Stimulated activated CD4-positive, alpha-beta T cell treated with anti-CD3 and anti-CD28 coated beads, Interleukin-1b, Interleukin-23, amount 100 ng/mL, for 48 hours (primary cell): Measurements from ENCODE around the gene ARL15.

Experiments
- DNase-seq: peaks from one replicate; pipeline ENCODE4 v3.0.0-alpha.2; 2020

The ARL15 gene

GRCh38 chr5:54243483-54244080 is 66.8 kb downstream of the ARL15 start:
- no peak for DNase-seq

DNA sequence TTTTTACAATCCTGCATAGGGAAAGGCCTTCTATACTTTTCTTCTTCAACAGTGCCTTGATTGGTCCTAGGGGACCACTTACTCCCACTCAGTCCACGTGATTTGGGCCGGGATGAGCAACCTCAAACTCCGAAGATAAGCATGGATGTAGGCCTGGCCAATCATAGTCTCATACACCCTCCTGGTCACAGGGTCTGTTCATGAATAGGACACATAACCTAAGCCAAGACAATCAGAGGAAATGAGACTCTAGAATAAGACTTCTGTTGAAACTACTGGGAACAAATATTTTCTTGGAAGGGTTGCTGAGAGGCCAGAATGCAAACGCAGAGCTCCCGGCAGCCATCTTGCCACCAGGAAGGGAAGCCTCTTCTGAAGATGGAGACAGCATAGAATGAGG is 68.1 kb downstream of the ARL15 start:
- DNase-seq, result no peak

GRCh38 chr5:54234304-54234933 is 76.0 kb downstream of the ARL15 start:
- DNase-seq, result no peak

GRCh38 chr5:54230936-54231685 is 79.3 kb downstream of the ARL15 start:
- no peak for DNase-seq

DNA sequence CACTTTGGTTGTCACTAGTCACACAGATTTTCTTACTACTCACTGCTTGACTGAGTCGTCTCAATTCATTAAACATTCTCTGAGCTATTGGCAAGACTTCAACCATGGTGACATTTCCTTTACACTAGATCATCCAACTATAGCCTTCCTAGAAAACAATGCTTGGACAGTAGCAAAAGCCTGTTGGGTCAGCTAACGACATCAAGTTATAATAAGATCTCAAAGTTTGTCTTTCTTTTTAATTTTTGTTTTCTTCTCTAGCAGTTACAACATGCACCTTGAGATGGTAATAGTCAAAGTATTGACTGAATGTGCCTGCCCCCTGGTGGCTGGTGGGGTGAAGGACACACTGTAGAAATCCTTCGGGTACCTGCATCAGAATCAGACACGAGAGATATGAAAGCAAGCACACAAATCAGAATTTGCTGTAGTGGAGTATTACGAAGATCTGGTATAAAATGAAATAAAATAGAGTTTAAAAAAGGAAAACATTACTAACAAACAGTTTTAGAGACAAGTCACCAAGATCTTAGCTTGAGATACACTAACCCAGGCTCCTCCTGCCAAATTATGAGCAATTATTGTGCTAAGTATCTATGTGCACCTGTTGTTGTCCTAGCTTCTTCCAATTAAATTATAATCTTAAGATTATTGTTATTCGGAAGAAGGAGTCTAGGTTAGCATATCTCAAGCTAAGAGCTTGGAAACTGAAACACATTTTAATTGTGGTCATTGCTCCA is 81.2 kb downstream of the ARL15 start:
- peak; percentile 66 for DNase-seq

DNA sequence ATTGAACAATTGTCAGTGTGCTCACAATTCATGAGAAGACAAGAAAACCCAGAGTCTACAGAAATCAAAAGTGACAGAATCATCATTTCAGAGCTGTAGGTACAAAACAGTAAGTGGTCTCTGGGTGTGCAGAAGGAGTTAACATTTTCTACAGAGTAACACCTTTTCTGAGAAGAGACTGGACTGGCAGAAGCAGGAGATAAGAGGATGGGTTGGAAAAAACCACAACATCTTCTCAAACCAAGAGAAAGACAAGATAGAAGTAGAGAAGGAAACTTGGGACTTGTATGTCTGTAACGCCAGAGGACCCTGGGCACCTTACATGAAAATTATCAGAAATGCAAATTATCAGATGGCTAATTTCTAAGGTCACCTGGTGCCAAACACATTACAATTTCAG is 82.6 kb downstream of the ARL15 start:
- no peak for DNase-seq

- DNase-seq, result no peak
Measured at GRCh38 chr5:54227109-54227508, 83.3 kb downstream of the ARL15 start.

DNA sequence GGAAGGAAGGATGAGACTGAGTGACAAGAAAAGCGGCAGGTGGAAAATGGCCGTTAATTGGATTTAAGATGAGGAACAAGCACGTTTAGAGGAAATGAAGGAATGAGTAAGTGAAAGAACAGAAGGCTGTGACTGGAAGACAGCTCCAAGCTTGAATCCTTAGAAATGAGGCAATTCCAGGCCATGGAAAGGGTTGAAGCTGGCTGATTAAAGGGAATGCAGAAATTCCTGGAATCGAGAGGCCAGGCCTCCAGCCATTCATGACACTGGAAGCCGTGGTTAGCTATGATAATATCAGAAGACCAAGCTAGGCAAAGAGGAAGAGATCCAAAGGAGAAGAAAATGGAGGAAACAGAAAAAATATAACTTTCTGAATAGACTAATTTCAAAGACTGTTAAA is 84.2 kb downstream of the ARL15 start:
- no peak for DNase-seq

DNA sequence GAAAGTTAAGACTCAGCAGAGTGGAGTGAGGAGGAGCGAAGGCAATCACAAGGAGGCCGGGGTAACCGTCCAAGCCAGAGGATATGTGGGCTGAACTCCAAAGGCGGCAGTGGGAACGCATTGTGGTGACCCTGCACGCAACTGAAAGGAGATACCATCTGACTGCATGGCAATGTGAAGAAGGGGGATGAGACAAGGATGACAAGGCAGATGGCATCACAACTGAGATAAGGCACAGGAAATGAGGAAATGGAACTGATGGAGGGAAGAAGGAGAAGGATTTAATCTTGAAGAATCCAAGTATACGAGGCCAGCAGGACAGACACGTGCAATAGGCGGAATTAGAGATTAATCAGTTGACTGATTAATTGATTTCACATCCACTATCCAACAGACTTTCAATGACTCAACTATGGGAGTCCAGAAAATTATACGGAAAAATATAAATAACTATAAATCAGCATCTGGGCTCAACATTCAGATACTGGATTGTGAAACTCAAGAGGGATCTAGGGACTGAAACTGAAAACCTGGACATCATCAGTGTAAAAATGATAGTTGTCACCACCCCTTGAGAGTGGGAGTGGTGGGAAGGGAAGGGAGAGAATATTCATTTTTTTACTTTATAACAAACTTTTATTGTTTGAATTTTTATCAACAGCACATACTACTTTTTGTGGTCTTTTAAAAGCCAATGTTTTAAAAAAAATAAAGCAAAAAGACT is 86.1 kb downstream of the ARL15 start:
- no peak for DNase-seq

DNA sequence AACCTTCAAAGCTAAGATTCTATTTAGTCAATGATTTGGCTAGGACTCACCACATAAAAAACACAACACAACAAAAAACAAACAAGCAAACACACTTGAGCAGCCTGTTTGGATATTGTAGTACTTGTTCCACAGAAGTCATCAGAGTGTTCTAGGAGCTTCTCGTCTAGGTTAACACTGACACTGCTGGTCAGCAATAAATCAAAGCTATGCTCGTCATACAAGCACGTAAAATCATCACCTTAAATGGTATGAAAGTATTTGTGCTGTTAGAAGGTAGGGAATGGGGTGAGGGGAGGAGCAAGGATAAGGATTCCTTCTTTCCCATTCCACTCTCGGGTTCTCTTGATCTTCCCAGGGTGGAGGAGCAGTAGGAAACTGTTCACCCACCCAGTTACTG is 88.0 kb downstream of the ARL15 start:
- no peak for DNase-seq

DNA sequence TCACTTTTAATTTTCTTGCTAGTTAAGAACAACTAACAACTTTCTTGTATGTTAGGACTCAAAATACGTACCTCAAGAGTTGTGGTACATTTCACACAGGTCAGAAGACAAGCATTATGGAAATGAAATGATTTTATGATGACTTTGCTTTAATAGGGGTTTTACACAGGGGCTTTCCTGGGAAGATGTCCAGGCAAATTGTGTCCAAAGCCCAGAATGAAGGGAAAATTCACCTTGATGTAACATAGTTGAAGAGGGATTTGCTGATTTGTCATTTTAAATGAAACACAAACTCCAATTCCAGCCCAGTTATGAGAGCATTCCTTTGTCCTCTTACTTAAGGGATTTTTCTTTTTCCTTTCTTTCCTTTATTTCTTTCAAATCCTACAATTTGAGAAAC is 89.2 kb downstream of the ARL15 start:
- DNase-seq, result no peak

DNA sequence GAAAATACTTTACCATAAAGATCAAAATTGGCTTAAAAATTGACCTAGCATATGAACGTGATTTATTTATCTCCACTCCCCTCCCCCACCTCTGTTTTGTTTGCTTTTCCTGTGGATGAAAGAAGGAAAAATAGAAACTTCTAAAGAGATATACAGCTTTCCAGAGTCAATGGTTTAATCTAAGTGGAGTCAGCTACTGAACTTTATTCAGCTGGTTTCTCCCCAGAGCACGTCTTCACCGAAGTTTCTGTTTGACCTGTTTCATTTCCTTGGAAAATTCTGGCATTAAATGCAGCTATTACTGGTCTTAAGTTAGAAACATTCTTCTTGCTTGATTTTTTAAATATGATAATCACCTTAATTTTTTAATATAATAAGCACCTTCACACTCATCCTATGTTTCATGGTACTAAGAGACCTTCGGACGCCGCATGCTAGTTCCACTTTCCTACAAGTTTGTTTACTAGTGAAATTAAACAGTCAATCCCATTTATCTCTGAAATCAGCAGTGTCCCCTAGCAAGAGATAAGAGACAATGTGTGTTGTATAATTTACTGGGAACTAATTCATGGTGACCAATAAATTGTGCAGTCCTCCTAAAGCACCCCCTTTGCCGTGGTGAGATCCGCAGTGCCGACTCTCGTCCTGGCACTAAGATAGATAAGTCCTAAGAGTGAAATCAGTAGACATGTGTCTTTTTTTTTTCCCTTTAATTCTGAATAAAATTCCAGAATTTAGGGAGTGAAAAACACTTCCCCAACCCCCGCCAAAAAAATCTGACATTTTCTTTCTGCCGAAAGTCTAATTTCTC is 89.9 kb downstream of the ARL15 start:
- DNase-seq, result no peak

GRCh38 chr5:54217826-54218503 is 92.4 kb downstream of the ARL15 start:
- no peak for DNase-seq

GRCh38 chr5:54215233-54215736 is 95.1 kb downstream of the ARL15 start:
- no peak for DNase-seq

GRCh38 chr5:54214722-54215121 is 95.7 kb downstream of the ARL15 start:
- DNase-seq, result no peak

DNA sequence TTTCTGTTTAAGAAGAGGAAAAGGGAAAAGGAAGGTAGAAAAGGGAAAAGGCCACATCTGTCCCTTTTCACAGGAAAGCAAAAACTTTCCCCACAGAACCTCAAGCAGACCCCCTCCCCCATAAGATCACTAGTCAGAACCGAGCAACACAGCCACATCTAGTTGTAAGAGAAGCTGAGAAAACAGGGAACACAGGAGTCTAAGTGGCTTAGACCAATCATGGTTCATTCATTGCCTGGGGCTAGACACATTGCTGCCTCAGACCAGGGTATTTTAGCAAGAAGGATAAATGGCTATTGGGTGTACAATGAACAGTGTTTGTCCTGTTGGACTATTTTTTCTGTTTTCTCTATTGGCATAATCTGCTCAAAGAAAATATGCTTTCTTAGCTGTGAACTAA is 98.0 kb downstream of the ARL15 start:
- no peak for DNase-seq

DNA sequence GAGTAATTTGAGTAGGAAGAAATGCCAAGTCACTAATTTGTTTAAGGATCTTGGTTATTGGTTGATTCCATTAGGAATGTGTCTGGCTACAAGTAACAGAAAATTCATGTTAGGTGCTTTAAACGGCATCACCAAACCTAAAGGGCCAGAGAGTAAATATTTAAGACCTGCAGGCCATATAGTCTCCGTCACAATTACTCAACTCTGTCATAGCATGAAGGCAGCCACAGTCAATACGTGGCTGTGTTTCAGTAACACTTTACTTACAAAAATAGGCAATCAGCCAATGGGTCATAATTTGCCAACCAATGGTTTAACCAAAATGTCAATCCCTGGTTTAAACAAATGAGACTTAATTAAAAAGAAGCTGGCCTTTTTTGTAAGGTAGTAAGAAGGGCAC is 98.5 kb downstream of the ARL15 start:
- no peak for DNase-seq

GRCh38 chr5:54207566-54207965 is 102.8 kb downstream of the ARL15 start:
- no peak for DNase-seq

DNA sequence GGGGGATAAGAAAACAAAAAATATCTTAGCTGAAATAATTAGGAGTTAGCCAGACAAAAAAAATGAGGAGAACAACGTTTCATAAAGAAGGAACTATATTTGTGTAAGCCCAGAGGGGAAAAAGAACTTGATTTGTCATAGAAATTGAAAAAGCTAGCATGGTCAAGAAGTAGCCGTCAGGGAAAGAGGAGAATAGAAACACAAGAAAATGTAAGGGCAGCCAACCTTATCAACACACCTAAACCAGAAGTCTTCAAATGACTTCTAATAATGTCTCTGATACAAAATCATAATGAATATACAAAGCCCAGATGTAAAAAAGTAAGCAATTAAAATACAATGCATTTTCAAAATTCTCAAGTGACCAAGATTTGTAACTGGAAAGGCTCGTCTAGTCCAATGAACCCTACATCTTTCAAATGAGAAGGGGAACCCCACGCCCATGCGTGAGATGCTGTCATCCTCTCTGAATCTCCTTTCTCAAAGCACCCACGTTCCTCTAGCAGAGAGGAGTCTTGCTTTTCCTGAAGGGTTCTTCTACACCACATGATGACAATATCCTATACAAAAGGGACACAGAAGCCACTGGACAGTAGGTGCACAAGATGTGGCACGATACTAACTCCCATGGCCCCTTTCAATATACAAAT is 103.7 kb downstream of the ARL15 start:
- DNase-seq, result no peak

DNA sequence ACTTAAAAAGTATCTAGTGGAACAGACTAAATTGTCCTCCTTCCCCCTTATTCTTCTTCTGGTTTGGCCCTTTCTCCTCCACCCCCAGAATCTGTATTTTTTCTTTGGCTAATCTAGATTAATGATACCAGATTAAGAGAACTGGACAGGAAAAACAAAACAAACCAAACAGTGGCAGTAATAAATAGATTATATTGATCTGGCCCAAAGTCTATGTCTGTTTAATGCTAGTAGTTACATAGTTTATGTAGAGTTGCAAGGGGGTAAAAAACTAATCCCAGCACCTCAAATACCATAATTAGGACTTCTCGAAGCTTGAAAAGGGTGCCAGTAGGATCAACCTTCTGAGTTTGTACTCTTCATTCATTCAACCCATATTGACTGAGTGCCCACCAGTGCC is 104.5 kb downstream of the ARL15 start:
- DNase-seq, result no peak

GRCh38 chr5:54205453-54205852 is 104.9 kb downstream of the ARL15 start:
- DNase-seq, result no peak
